HEK293 (cell line): ENCODE measurements around the gene CSMD2.

Experiments
- WT1 ChIP-seq: fragments of 450-650 bp; formaldehyde crosslinking; IDR thresholded peaks from 2 replicates; pipeline ENCODE4 v1.5.1; 2016; ENCODE audit warnings: missing biosample characterization, missing genetic modification characterization
- ZFP41 ChIP-seq: fragments of 450-650 bp; formaldehyde crosslinking; IDR thresholded peaks from 2 replicates; pipeline ENCODE4 v1.5.1; 2016; ENCODE audit warnings: missing biosample characterization, missing genetic modification characterization, borderline replicate concordance
- ZNF274 ChIP-seq, 2 experiments: fragments of 200-500 bp in 1 of 2; fragments of 450-650 bp in 1 of 2; sonication (Bioruptor generic) in 1 of 2; formaldehyde crosslinking in 1 of 2; IDR thresholded peaks; 2 replicates each; pipeline versions ENCODE4 v1.5.1 to v1.6.1; 2014 to 2016; ENCODE audit warnings: borderline replicate concordance in 1 of 2, inconsistent platforms in 1 of 2, low read length in 1 of 2, missing biosample characterization in 1 of 2, missing genetic modification characterization in 1 of 2
- ZNF404 ChIP-seq: fragments of 450-650 bp; formaldehyde crosslinking; IDR thresholded peaks from 2 replicates; pipeline ENCODE4 v1.5.1; 2017; ENCODE audit warnings: missing biosample characterization, missing genetic modification characterization
- ZNF530 ChIP-seq: fragments of 450-650 bp; formaldehyde crosslinking; IDR thresholded peaks from 2 replicates; pipeline ENCODE4 v1.5.1; 2016; ENCODE audit warnings: low read depth, missing biosample characterization, missing genetic modification characterization
- ZNF660 ChIP-seq: fragments of 450-650 bp; IDR thresholded peaks from 2 replicates; pipeline ENCODE4 v1.5.1; 2018; ENCODE audit warnings: missing biosample characterization, mild to moderate bottlenecking, missing genetic modification characterization
- ZNF747 ChIP-seq: fragments of 450-650 bp; formaldehyde crosslinking; IDR thresholded peaks from 2 replicates; pipeline ENCODE4 v1.5.1; 2016; ENCODE audit warnings: missing biosample characterization, missing genetic modification characterization
- TF ChIP-seq, protein P1 (sequence below): fragments of 450-650 bp; formaldehyde crosslinking; IDR thresholded peaks from 2 replicates; pipeline ENCODE4 v1.5.1; 2016; ENCODE audit warnings: missing biosample characterization, missing genetic modification characterization
- TF ChIP-seq, protein P2 (sequence below): fragments of 450-650 bp; formaldehyde crosslinking; optimal IDR thresholded peaks from 2 replicates; pipeline ENCODE3; 2016; ENCODE audit warnings: missing biosample characterization, mild to moderate bottlenecking, missing genetic modification characterization
- TF ChIP-seq, protein P3 (sequence below): fragments of 450-650 bp; formaldehyde crosslinking; IDR thresholded peaks from 2 replicates; pipeline ENCODE4 v1.5.1; 2017; ENCODE audit warnings: missing biosample characterization, mild to moderate bottlenecking, missing genetic modification characterization, moderate library complexity
- TF ChIP-seq, protein P4 (sequence below): fragments of 450-650 bp; formaldehyde crosslinking; IDR thresholded peaks from 2 replicates; pipeline ENCODE4 v1.5.1; 2016; ENCODE audit warnings: missing biosample characterization, missing genetic modification characterization

DNA sequence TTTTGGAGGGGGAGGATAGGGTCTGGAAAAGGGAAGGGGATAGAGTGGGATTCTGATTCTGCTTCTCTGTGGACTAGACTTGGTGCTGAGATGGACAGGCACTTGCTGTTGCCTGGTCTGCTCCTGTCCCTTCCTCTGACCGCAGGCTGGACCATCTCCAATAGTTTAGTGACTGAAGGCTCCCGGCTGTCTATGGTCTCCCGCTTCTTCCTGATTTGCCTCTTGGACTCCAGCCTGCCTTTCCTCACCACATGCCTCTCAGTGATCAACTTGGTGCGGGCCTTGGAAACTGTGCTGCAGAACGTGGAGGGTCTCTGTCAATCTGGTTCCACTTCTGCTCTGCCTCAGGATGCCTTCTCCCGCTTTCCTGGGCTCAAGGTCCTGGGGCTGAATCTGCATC, 698.9 kb downstream of the CSMD2 start:
- TF ChIP-seq, protein P1, sequence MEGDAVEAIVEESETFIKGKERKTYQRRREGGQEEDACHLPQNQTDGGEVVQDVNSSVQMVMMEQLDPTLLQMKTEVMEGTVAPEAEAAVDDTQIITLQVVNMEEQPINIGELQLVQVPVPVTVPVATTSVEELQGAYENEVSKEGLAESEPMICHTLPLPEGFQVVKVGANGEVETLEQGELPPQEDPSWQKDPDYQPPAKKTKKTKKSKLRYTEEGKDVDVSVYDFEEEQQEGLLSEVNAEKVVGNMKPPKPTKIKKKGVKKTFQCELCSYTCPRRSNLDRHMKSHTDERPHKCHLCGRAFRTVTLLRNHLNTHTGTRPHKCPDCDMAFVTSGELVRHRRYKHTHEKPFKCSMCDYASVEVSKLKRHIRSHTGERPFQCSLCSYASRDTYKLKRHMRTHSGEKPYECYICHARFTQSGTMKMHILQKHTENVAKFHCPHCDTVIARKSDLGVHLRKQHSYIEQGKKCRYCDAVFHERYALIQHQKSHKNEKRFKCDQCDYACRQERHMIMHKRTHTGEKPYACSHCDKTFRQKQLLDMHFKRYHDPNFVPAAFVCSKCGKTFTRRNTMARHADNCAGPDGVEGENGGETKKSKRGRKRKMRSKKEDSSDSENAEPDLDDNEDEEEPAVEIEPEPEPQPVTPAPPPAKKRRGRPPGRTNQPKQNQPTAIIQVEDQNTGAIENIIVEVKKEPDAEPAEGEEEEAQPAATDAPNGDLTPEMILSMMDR: no peak
- TF ChIP-seq ZNF747 (tag by site-specific recombination): no peak
- no peak for TF ChIP-seq ZNF530
- TF ChIP-seq ZNF274 (IDR thresholded peaks at IDR 0.05; ENCODE audit: low read length): no peak
- no peak for TF ChIP-seq ZNF274 (tag by site-specific recombination; IDR thresholded peaks at IDR 0.05; ENCODE audit: borderline replicate concordance)
- no peak for TF ChIP-seq ZFP41 (tag by site-specific recombination)
- TF ChIP-seq ZNF660: no peak
- TF ChIP-seq WT1: no peak
- TF ChIP-seq, protein P2, sequence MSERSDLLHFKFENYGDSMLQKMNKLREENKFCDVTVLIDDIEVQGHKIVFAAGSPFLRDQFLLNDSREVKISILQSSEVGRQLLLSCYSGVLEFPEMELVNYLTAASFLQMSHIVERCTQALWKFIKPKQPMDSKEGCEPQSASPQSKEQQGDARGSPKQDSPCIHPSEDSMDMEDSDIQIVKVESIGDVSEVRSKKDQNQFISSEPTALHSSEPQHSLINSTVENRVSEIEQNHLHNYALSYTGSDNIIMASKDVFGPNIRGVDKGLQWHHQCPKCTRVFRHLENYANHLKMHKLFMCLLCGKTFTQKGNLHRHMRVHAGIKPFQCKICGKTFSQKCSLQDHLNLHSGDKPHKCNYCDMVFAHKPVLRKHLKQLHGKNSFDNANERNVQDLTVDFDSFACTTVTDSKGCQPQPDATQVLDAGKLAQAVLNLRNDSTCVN (tag by site-specific recombination): no peak
- TF ChIP-seq, protein P3, sequence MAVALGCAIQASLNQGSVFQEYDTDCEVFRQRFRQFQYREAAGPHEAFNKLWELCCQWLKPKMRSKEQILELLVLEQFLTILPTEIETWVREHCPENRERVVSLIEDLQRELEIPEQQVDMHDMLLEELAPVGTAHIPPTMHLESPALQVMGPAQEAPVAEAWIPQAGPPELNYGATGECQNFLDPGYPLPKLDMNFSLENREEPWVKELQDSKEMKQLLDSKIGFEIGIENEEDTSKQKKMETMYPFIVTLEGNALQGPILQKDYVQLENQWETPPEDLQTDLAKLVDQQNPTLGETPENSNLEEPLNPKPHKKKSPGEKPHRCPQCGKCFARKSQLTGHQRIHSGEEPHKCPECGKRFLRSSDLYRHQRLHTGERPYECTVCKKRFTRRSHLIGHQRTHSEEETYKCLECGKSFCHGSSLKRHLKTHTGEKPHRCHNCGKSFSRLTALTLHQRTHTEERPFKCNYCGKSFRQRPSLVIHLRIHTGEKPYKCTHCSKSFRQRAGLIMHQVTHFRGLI (tag by site-specific recombination): no peak
- TF ChIP-seq, protein P4, sequence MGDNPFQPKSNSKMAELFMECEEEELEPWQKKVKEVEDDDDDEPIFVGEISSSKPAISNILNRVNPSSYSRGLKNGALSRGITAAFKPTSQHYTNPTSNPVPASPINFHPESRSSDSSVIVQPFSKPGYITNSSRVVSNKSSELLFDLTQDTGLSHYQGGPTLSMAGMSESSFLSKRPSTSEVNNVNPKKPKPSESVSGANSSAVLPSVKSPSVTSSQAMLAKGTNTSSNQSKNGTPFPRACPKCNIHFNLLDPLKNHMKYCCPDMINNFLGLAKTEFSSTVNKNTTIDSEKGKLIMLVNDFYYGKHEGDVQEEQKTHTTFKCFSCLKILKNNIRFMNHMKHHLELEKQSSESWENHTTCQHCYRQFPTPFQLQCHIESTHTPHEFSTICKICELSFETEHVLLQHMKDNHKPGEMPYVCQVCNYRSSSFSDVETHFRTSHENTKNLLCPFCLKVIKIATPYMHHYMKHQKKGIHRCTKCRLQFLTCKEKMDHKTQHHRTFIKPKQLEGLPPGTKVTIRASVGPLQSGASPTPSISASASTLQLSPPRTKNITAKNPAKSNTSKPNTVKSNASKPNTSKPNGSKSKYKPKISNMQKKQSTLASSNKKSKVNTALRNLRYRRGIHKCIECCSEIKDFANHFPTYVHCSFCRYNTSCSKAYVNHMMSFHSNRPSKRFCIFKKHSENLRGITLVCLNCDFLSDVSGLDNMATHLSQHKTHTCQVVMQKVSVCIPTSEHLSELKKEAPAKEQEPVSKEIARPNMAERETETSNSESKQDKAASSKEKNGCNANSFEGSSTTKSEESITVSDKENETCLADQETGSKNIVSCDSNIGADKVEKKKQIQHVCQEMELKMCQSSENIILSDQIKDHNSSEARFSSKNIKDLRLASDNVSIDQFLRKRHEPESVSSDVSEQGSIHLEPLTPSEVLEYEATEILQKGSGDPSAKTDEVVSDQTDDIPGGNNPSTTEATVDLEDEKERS: no peak
- no peak for TF ChIP-seq ZNF404 (tag by site-specific recombination)
